Stimulated activated naive CD4-positive, alpha-beta T cell (primary cell): Measurements from ENCODE around the gene MPI.
"Not testable (repeated sequence)": the region's sequence is repeated elsewhere in the genome, so short reads cannot be mapped to it uniquely, and the experiment has no call there.

Experiments
- DNase-seq, 6 experiments: peaks; one replicate each; lab custom pipeline; 2025; lab: John Stamatoyannopoulos, UW

MPI gene

DNA sequence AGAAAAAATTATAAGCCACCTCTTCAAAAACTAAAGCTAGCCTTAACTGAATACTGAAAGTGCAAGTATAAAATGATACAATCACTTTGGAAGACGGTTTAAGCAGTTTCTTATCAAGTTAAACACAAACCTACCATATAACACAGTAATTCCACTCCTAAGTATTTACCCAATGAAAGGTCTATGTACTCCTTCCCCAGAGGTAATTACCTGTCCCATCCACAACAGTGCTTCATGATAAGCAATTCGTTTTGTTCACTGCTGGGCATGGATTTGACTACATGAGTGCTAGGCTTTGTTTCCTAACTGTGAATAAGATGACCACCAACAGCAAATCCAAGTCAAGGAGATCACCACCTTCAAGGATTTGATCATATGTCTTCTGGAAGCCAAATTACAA is 43.7 kb downstream of the MPI start:
- DNase-seq, result no peak

DNA sequence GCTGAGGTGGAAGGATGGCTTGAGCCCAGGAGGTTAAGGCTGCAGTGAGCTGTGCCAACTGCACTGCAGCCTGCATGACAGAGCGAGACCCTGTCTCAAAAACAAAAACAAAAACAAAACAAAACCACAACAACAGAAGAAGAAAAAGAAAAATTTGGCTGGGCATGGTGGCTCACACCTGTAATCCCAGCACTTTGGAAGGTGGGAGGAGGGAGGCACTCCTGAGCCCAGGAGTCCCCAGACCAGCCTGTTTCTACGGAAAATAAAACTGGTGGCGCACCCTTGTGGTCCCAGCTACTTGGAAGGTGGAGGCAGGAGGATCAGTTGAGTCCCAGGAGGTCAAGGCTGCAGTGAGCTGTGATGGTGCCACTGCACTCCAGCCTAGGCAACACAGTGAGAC is 45.4 kb downstream of the MPI start:
- DNase-seq, result not testable (repeated sequence)

DNA sequence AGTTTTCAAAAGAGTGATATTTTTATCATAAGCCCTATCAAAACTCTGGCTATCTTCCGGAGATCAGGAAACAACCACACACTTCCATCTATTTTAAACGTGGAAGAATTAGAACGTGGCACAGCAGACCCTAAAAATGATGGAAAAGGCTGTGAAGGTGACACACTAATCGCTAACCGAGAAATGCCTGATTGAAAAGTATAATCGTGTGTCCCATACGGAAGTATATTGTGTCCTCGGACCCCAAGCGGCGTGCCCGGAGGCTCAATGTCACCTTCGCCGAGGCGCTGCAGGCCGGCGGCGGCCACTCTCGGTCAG is 47.4 kb downstream of the MPI start:
- no peak for DNase-seq

DNA sequence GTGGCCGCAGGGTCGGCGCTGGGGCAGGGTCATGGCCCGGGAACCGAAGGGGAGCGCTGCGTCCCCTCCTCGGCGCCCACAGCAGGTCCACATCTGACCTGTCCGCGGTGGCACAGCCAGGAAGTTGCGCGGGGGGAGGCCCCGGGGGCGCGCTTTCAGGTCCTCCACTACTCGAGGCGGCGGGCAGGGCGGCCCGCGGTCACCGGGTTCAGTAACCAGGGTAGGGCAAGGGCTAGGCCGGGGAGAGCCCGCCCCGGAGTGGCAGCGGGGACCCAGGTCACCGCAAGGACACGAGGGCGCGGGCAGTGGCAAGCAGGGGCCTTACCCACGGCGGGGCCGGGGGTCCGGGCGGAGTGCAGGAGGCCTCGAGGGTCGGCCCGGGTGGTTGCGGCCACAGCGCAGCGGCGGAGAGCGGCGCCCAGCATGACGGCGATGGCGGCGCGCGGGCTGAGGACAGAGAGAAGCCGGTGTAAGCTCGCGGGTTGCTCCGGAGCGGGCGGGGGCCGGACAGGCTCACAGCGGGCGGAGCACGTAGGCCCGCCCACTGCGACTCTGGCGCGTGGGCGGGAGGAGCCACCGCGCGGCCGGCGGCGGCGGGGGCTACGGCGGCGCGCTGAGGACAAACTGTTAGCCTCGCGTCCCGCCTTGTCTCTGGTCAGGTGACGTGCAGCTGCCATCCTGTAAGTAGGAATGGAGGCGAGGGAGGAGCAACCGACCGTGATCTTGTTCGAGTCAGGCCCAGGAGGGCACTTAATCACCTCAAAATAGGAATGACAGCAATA is 47.9 kb downstream of the MPI start, which contains the start of gene COX5A:
Gene COX5A, minus strand, starts transcription at position 484 of the 782 bp plus-strand sequence. Its CDS starts 59 bp downstream, at position 425.
- peak; percentile 85 to 92 (median 88) for DNase-seq

DNA sequence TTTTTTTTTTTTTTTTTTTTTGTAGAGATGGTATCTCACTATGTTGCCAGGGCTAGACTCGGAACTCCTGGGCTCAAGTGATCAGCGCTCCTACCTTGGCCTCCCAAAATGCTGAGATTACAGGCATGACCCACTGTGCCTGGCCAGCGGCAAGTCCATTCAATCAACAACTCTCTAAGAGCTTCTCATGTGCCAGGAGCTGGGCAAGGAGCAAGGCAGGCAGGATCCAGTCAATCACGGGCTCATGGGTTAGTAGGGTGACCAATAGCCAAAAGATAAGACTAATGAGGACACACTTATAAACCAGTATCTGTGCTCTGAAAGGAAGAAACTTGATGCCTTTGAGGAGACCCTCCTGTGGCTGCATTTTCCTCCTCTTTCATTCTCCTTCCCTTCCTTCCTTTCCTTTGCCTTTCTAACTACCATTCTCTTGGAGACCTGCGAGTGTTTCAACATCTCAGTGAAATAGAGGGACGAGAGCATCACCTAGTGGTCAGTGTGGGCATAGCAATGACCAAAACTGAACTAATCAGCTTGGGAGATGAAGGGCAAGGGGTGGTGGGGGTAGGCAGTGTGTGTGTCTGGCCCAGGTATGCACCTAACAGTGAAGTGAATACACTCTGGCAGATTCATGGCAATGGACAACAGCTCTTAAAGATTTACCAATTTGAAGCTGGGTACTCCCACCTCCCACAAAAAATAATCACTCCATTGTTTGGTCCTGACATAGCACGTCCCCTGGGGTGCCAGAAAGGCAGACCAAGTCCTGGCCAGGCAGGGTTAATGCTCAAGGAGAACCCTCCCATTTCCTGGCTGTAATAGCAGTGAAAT is 60.5 kb downstream of the MPI start:
- peak; percentile 47 to 84 (median 63) for DNase-seq

DNA sequence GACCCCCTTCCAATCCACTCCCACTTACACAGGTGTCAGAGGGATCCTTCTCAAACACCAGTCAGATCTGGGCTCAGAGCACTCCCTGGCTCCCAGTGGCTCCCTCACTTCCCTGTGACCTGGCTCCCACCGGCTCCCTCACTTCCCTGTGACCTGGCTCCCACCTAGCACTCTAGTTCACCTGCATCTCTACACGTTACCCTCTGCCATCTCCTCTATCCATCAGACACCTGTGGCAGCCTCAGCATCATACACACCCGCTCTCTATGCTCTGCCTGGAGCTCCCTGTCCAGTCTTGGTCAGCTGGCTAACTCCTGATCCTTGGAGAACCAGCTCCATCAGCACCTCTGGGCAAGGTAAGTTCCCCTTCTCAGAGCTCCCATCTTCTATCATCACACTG is 61.2 kb downstream of the MPI start:
- no peak for DNase-seq
